ENCODE measurements around the gene DICER1. TPM values are rescaled to one million over a fixed set of nuclear protein-coding genes. Genes with fewer than 3 reads are reported as not detected.
A peak's percentile ranks its signal among the peaks of the same experiment; 100 is the strongest.
"Not testable (repeated sequence)": the region's sequence is repeated elsewhere in the genome, so short reads cannot be mapped to it uniquely, and the experiment has no call there.

DICER1 gene
- total RNA-seq, 1 donor from 2014 or later, result 103 TPM

GRCh38 chr14:95141684-95142083, 15.6 kb downstream of the DICER1 start:
- H3K4me2 ChIP-seq (ENCODE audit: low read length), result no peak overlapping the region
- H3K4me3 ChIP-seq (ENCODE audit: insufficient read depth, low read depth, low read length), result no peak overlapping the region
- H3K79me2 ChIP-seq (ENCODE audit: insufficient read depth, low read length), result peaks cover 97% of the 10 kb centered on the region
- H3K4me1 Mint-ChIP-seq (ENCODE audit: low read depth, unreplicated experiment), result peaks cover 9% of the 10 kb centered on the region
- no peaks in the 10 kb centered on the region for H3K27me3 Mint-ChIP-seq (ENCODE audit: low read depth, unreplicated experiment)
- no peak overlapping the region for H2AFZ ChIP-seq (ENCODE audit: low read depth, low read length)
- H3K4me1 ChIP-seq (ENCODE audit: insufficient read depth, low read length), result no peaks in the 10 kb centered on the region
- peaks cover 76% of the 10 kb centered on the region for H4K20me1 ChIP-seq (ENCODE audit: insufficient read depth, low read length)
- FAIRE-seq, result no peak
- no peak overlapping the region for H3K4me3 Mint-ChIP-seq (ENCODE audit: unreplicated experiment)
- H3K9ac ChIP-seq (ENCODE audit: low read length), result no peak overlapping the region
- no peak overlapping the region for H3K27ac Mint-ChIP-seq (ENCODE audit: unreplicated experiment)
- no peak for TF ChIP-seq CTCF (IDR thresholded peaks at IDR 0.05; ENCODE audit: insufficient read depth, low read depth, low read length)
- no peak overlapping the region for H3K27ac ChIP-seq (ENCODE audit: low read depth, low read length)
- H3K36me3 ChIP-seq (ENCODE audit: insufficient read depth, low read length), result no peaks in the 10 kb centered on the region
- H3K9me3 ChIP-seq (ENCODE audit: insufficient read depth, low read depth, low read length), result no peaks in the 10 kb centered on the region
- no peak for DNase-seq (ENCODE audit: low read depth)
- H3K9me3 Mint-ChIP-seq (ENCODE audit: unreplicated experiment), result peaks cover 4% of the 10 kb centered on the region
- no peaks in the 10 kb centered on the region for H3K27me3 ChIP-seq (ENCODE audit: insufficient read depth, low read length)
- peaks cover 6% of the 10 kb centered on the region for H3K36me3 Mint-ChIP-seq (ENCODE audit: low read depth, unreplicated experiment)

- TF ChIP-seq EZH2 (IDR thresholded peaks at IDR 0.05; ENCODE audit: insufficient read depth, low read length), result no peak
- no peak for TF ChIP-seq CTCF (IDR thresholded peaks at IDR 0.05; ENCODE audit: insufficient read depth, low read depth, low read length)
- Mint-ChIP-seq H3K36me3 (ENCODE audit: low read depth, unreplicated experiment) (peaks cover 6% of the 10 kb centered on the region), H3K27me3 (ENCODE audit: low read depth, unreplicated experiment) (no peaks in the 10 kb centered on the region), H3K4me3 (ENCODE audit: unreplicated experiment) (no peak overlapping the region), H3K4me1 (ENCODE audit: low read depth, unreplicated experiment) (peaks cover 13% of the 10 kb centered on the region), H3K27ac (ENCODE audit: unreplicated experiment) (no peak overlapping the region), H3K9me3 (ENCODE audit: unreplicated experiment) (peaks cover 4% of the 10 kb centered on the region)
- Histone ChIP-seq H3K27ac (ENCODE audit: low read depth, low read length) (no peak overlapping the region), H3K9me3 (ENCODE audit: insufficient read depth, low read depth, low read length) (no peaks in the 10 kb centered on the region), H3K36me3 (ENCODE audit: insufficient read depth, low read length) (no peaks in the 10 kb centered on the region), H3K27me3 (ENCODE audit: insufficient read depth, low read length) (no peaks in the 10 kb centered on the region), H3K9ac (ENCODE audit: low read length) (no peak overlapping the region), H4K20me1 (ENCODE audit: insufficient read depth, low read length) (peaks cover 77% of the 10 kb centered on the region), H3K4me2 (ENCODE audit: low read length) (no peak overlapping the region), H3K4me1 (ENCODE audit: insufficient read depth, low read length) (no peaks in the 10 kb centered on the region), H2AFZ (ENCODE audit: low read depth, low read length) (no peak overlapping the region), H3K4me3 (ENCODE audit: insufficient read depth, low read depth, low read length) (no peak overlapping the region), H3K79me2 (ENCODE audit: insufficient read depth, low read length) (peaks cover 96% of the 10 kb centered on the region)
- FAIRE-seq (peak; percentile 83), DNase-seq (ENCODE audit: low read depth) (peak; percentile 32)
These were observed 17.1 kb downstream of the DICER1 start for GRCh38 chr14:95140060-95140858.

GRCh38 chr14:95138876-95139275, 18.5 kb downstream of the DICER1 start:
- H3K9me3 Mint-ChIP-seq (ENCODE audit: unreplicated experiment), result no peaks in the 10 kb centered on the region
- H3K36me3 Mint-ChIP-seq (ENCODE audit: low read depth, unreplicated experiment), result peaks cover 2% of the 10 kb centered on the region
- Histone ChIP-seq H3K36me3 (ENCODE audit: insufficient read depth, low read length) (no peaks in the 10 kb centered on the region), H3K27me3 (ENCODE audit: insufficient read depth, low read length) (no peaks in the 10 kb centered on the region), H4K20me1 (ENCODE audit: insufficient read depth, low read length) (peaks cover 78% of the 10 kb centered on the region), H3K27ac (ENCODE audit: low read depth, low read length) (no peak overlapping the region), H2AFZ (ENCODE audit: low read depth, low read length) (no peak overlapping the region), H3K9me3 (ENCODE audit: insufficient read depth, low read depth, low read length) (no peaks in the 10 kb centered on the region), H3K4me2 (ENCODE audit: low read length) (no peak overlapping the region), H3K4me1 (ENCODE audit: insufficient read depth, low read length) (no peaks in the 10 kb centered on the region), H3K4me3 (ENCODE audit: insufficient read depth, low read depth, low read length) (no peak overlapping the region), H3K79me2 (ENCODE audit: insufficient read depth, low read length) (peaks cover 94% of the 10 kb centered on the region), H3K9ac (ENCODE audit: low read length) (no peak overlapping the region)
- H3K4me1 Mint-ChIP-seq (ENCODE audit: low read depth, unreplicated experiment), result peaks cover 13% of the 10 kb centered on the region
- DNase-seq (ENCODE audit: low read depth) (no peak), FAIRE-seq (no peak)
- TF ChIP-seq CTCF (IDR thresholded peaks at IDR 0.05; ENCODE audit: insufficient read depth, low read depth, low read length) (no peak), EZH2 (IDR thresholded peaks at IDR 0.05; ENCODE audit: insufficient read depth, low read length) (no peak)
- no peaks in the 10 kb centered on the region for H3K27me3 Mint-ChIP-seq (ENCODE audit: low read depth, unreplicated experiment)
- H3K4me3 Mint-ChIP-seq (ENCODE audit: unreplicated experiment), result no peak overlapping the region
- no peak overlapping the region for H3K27ac Mint-ChIP-seq (ENCODE audit: unreplicated experiment)

- H3K27ac Mint-ChIP-seq (ENCODE audit: unreplicated experiment); H2AFZ ChIP-seq (ENCODE audit: low read depth, low read length); H3K9me3 ChIP-seq (ENCODE audit: insufficient read depth, low read depth, low read length); H3K4me3 Mint-ChIP-seq (ENCODE audit: unreplicated experiment); H3K27ac ChIP-seq (ENCODE audit: low read depth, low read length); H3K36me3 ChIP-seq (ENCODE audit: insufficient read depth, low read length); H3K4me2 ChIP-seq (ENCODE audit: low read length); H3K36me3 Mint-ChIP-seq (ENCODE audit: low read depth, unreplicated experiment); H3K9ac ChIP-seq (ENCODE audit: low read length); H3K27me3 Mint-ChIP-seq (ENCODE audit: low read depth, unreplicated experiment); H3K4me1 ChIP-seq (ENCODE audit: insufficient read depth, low read length); DNase-seq (ENCODE audit: low read depth); H3K4me3 ChIP-seq (ENCODE audit: insufficient read depth, low read depth, low read length); H3K9me3 Mint-ChIP-seq (ENCODE audit: unreplicated experiment); FAIRE-seq; H3K27me3 ChIP-seq (ENCODE audit: insufficient read depth, low read length): not testable (repeated sequence)
- peaks cover 14% of the 10 kb centered on the region for H3K4me1 Mint-ChIP-seq (ENCODE audit: low read depth, unreplicated experiment)
- peaks cover 79% of the 10 kb centered on the region for H4K20me1 ChIP-seq (ENCODE audit: insufficient read depth, low read length)
- peaks cover 90% of the 10 kb centered on the region for H3K79me2 ChIP-seq (ENCODE audit: insufficient read depth, low read length)
These were observed 18.9 kb downstream of the DICER1 start for GRCh38 chr14:95138455-95138854.

Measured in astrocyte (in vitro differentiated cells and primary cell).